HepG2 (cell line): ENCODE data around the gene RHBDD2. TPM values are rescaled to one million over a fixed set of nuclear protein-coding genes. Genes with fewer than 3 reads are reported as not detected.

Source experiments
- ADNP ChIP-seq: sonication (generic); formaldehyde crosslinking; IDR thresholded peaks from 2 replicates; pipeline ENCODE4 v1.4.0; 2020; ENCODE audit warnings: missing genetic modification reagents
- SAP130 ChIP-seq: IDR thresholded peaks from 2 replicates; pipeline ENCODE4 v1.6.1; 2016; ENCODE audit warnings: low read depth
- TCF12 ChIP-seq, 2 experiments: fragments of 450-650 bp in 1 of 2; sonication (generic) in 1 of 2; formaldehyde crosslinking in 1 of 2; IDR thresholded peaks; 2 replicates each; pipeline versions ENCODE4 v1.6.1 to v1.8.0; 2017 to 2022; ENCODE audit warnings: antibody characterized with exemption in 1 of 2, mild to moderate bottlenecking in 1 of 2, missing genetic modification reagents in 1 of 2, moderate library complexity in 1 of 2
- ZNF431 ChIP-seq: sonication (generic); formaldehyde crosslinking; IDR thresholded peaks from 2 replicates; pipeline ENCODE4 v1.9.0; 2022; ENCODE audit warnings: missing genetic modification reagents, low read depth, mild to moderate bottlenecking, borderline replicate concordance
- polyA plus RNA-seq, 8 experiments: library from polyadenylated mRNA; depleted of rRNA in 3 of 8; stranded (reverse) in 7 of 8; unstranded in 1 of 8; fragments of >200 nt; fragmentation: Illumina TruSeq in 4 of 8; extraction: Trizol in 4 of 8; gene quantifications; 2 replicates each; pipeline versions ENCODE4 v1.2.1 to v1.2.3, GENCODE V29; 2011 to 2016; ENCODE audit warnings: low read depth in 4 of 8, missing spikeins in 1 of 8, mixed read lengths in 1 of 8; ENCODE audit not compliant: insufficient read depth in 1 of 8
- total RNA-seq, 5 experiments: library from RNA; depleted of rRNA; stranded (reverse); fragments of >200 nt; fragmentation: Illumina TruSeq; extraction: Trizol; gene quantifications; 2 replicates each; pipeline ENCODE4 v1.2.3, GENCODE V29; 2016; ENCODE audit warnings: low read depth in 1 of 5
- TF ChIP-seq, protein P1 (sequence below): sonication (generic); formaldehyde crosslinking; IDR thresholded peaks from 2 replicates; pipeline ENCODE4 v1.4.0; 2020; ENCODE audit warnings: mild to moderate bottlenecking, missing genetic modification reagents, borderline replicate concordance
- TF ChIP-seq, protein P2 (sequence below): sonication (generic); formaldehyde crosslinking; IDR thresholded peaks from 2 replicates; pipeline ENCODE4 v1.4.0; 2020; ENCODE audit warnings: missing genetic modification reagents, borderline replicate concordance
- TF ChIP-seq, protein P3 (sequence below): sonication (generic); formaldehyde crosslinking; IDR thresholded peaks from 2 replicates; pipeline ENCODE4 v1.5.0; 2020; ENCODE audit warnings: mild to moderate bottlenecking, missing genetic modification reagents
- TF ChIP-seq, protein P4 (sequence below): sonication (generic); formaldehyde crosslinking; IDR thresholded peaks from 2 replicates; pipeline ENCODE4 v1.4.0; 2020; ENCODE audit warnings: mild to moderate bottlenecking, missing genetic modification reagents

The RHBDD2 gene
- total and polyA plus RNA-seq, 2 of the 13 experiments (the other 11 are each of a cell fraction or from before 2014, with no cell fraction given): 23.1 to 26.4 TPM

DNA sequence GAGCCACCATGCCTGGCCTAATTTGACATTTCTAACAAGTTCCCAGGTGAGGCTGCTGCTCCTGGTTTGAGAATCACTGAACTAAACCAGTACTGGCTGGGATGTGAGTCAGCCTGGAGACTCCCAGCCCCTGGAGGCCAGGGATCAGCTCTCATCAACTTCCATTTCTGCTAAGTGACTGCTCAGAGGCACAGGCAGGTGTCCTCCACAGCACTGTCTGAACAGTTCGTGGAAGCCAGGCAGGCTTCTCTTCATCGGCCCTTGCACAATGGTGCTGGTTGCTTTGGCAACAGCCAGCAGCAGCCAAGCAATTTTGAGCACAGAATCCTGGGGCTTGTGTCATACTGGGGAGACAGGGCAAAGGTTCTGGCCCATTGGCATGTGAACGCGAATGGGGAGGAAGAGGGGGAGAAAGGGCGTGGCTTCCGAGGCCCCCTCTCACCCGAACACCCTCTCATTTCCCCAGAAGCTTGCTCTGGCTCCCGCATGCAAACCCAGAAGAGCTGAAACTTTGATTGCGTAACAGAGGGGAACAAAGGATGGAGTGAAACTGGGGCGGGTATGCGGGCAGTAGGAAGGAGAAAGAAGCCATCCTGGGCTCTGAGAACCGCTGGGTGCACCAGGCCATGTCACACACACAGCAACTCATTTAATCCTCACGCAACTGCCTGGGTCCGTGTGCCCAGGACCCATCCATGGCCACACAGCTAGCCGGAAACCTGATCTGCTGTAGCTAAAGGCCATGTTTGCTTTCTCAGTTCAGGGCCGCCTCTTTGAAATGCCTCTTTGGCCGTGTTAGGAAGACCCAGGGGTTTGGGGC, 27.2 kb downstream of the RHBDD2 start (continued):
- TF ChIP-seq TCF12 (IDR thresholded peaks at IDR 0.05) (no peak), TCF12 (CRISPR knock-in tag; IDR thresholded peaks at IDR 0.05) (peak; percentile 89; the same call in 1 of the 2 replicates), SAP130 (CRISPR knock-in tag) (peak; percentile 92), ADNP (CRISPR knock-in tag) (peak; percentile 84), ZNF431 (CRISPR knock-in tag) (no peak)
- TF ChIP-seq, protein P1, sequence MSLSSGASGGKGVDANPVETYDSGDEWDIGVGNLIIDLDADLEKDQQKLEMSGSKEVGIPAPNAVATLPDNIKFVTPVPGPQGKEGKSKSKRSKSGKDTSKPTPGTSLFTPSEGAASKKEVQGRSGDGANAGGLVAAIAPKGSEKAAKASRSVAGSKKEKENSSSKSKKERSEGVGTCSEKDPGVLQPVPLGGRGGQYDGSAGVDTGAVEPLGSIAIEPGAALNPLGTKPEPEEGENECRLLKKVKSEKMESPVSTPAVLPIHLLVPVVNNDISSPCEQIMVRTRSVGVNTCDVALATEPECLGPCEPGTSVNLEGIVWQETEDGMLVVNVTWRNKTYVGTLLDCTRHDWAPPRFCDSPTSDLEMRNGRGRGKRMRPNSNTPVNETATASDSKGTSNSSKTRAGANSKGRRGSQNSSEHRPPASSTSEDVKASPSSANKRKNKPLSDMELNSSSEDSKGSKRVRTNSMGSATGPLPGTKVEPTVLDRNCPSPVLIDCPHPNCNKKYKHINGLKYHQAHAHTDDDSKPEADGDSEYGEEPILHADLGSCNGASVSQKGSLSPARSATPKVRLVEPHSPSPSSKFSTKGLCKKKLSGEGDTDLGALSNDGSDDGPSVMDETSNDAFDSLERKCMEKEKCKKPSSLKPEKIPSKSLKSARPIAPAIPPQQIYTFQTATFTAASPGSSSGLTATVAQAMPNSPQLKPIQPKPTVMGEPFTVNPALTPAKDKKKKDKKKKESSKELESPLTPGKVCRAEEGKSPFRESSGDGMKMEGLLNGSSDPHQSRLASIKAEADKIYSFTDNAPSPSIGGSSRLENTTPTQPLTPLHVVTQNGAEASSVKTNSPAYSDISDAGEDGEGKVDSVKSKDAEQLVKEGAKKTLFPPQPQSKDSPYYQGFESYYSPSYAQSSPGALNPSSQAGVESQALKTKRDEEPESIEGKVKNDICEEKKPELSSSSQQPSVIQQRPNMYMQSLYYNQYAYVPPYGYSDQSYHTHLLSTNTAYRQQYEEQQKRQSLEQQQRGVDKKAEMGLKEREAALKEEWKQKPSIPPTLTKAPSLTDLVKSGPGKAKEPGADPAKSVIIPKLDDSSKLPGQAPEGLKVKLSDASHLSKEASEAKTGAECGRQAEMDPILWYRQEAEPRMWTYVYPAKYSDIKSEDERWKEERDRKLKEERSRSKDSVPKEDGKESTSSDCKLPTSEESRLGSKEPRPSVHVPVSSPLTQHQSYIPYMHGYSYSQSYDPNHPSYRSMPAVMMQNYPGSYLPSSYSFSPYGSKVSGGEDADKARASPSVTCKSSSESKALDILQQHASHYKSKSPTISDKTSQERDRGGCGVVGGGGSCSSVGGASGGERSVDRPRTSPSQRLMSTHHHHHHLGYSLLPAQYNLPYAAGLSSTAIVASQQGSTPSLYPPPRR (CRISPR knock-in tag): peak; percentile 77
- TF ChIP-seq, protein P2, sequence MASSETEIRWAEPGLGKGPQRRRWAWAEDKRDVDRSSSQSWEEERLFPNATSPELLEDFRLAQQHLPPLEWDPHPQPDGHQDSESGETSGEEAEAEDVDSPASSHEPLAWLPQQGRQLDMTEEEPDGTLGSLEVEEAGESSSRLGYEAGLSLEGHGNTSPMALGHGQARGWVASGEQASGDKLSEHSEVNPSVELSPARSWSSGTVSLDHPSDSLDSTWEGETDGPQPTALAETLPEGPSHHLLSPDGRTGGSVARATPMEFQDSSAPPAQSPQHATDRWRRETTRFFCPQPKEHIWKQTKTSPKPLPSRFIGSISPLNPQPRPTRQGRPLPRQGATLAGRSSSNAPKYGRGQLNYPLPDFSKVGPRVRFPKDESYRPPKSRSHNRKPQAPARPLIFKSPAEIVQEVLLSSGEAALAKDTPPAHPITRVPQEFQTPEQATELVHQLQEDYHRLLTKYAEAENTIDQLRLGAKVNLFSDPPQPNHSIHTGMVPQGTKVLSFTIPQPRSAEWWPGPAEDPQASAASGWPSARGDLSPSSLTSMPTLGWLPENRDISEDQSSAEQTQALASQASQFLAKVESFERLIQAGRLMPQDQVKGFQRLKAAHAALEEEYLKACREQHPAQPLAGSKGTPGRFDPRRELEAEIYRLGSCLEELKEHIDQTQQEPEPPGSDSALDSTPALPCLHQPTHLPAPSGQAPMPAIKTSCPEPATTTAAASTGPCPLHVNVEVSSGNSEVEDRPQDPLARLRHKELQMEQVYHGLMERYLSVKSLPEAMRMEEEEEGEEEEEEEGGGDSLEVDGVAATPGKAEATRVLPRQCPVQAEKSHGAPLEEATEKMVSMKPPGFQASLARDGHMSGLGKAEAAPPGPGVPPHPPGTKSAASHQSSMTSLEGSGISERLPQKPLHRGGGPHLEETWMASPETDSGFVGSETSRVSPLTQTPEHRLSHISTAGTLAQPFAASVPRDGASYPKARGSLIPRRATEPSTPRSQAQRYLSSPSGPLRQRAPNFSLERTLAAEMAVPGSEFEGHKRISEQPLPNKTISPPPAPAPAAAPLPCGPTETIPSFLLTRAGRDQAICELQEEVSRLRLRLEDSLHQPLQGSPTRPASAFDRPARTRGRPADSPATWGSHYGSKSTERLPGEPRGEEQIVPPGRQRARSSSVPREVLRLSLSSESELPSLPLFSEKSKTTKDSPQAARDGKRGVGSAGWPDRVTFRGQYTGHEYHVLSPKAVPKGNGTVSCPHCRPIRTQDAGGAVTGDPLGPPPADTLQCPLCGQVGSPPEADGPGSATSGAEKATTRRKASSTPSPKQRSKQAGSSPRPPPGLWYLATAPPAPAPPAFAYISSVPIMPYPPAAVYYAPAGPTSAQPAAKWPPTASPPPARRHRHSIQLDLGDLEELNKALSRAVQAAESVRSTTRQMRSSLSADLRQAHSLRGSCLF: no peak
- TF ChIP-seq, protein P3, sequence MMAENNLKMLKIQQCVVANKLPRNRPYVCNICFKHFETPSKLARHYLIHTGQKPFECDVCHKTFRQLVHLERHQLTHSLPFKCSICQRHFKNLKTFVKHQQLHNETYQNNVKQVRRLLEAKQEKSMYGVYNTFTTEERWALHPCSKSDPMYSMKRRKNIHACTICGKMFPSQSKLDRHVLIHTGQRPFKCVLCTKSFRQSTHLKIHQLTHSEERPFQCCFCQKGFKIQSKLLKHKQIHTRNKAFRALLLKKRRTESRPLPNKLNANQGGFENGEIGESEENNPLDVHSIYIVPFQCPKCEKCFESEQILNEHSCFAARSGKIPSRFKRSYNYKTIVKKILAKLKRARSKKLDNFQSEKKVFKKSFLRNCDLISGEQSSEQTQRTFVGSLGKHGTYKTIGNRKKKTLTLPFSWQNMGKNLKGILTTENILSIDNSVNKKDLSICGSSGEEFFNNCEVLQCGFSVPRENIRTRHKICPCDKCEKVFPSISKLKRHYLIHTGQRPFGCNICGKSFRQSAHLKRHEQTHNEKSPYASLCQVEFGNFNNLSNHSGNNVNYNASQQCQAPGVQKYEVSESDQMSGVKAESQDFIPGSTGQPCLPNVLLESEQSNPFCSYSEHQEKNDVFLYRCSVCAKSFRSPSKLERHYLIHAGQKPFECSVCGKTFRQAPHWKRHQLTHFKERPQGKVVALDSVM (CRISPR knock-in tag): peak; percentile 70; the same call in 1 of the 2 replicates
- TF ChIP-seq, protein P4, sequence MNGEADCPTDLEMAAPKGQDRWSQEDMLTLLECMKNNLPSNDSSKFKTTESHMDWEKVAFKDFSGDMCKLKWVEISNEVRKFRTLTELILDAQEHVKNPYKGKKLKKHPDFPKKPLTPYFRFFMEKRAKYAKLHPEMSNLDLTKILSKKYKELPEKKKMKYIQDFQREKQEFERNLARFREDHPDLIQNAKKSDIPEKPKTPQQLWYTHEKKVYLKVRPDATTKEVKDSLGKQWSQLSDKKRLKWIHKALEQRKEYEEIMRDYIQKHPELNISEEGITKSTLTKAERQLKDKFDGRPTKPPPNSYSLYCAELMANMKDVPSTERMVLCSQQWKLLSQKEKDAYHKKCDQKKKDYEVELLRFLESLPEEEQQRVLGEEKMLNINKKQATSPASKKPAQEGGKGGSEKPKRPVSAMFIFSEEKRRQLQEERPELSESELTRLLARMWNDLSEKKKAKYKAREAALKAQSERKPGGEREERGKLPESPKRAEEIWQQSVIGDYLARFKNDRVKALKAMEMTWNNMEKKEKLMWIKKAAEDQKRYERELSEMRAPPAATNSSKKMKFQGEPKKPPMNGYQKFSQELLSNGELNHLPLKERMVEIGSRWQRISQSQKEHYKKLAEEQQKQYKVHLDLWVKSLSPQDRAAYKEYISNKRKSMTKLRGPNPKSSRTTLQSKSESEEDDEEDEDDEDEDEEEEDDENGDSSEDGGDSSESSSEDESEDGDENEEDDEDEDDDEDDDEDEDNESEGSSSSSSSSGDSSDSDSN (CRISPR knock-in tag): peak; percentile 71
